Mucosa of descending colon (tissue), 3 donors: ENCODE data around the gene RCBTB2. TPM values are rescaled to one million over a fixed set of nuclear protein-coding genes. Genes with fewer than 3 reads are reported as not detected.

Experiments
- ATAC-seq: fragments of 200-7000 bp; cut with Tn5 transposase; one replicate; pipeline ENCODE4 v1.9.1; 2020; ENCODE audit warnings: mild to moderate bottlenecking, moderate library complexity
- DNase-seq, 3 donors: peaks; one replicate each; pipeline ENCODE4 v3.0.0-alpha.2; 2020
- H3K36me3 ChIP-seq: fragments of 200-600 bp; one replicate; pipeline ENCODE4 v1.8.0; 2021; ENCODE audit warnings: low read depth, mild to moderate bottlenecking
- H3K4me1 ChIP-seq: fragments of 200-600 bp; one replicate; pipeline ENCODE4 v1.8.0; 2021; ENCODE audit warnings: low read depth, mild to moderate bottlenecking
- H3K4me3 ChIP-seq: fragments of 200-600 bp; one replicate; pipeline ENCODE4 v1.8.0; 2021; ENCODE audit warnings: mild to moderate bottlenecking
- H3K9me3 ChIP-seq: fragments of 200-600 bp; one replicate; pipeline ENCODE4 v1.8.0; 2021; ENCODE audit warnings: mild to moderate bottlenecking
- intact Hi-C, 2 donors: fragments of 100-400 bp; cut with DNase I in 1 of 2; cut with micrococcal nuclease in 1 of 2; formaldehyde crosslinking; loops; one replicate each; pipeline versions ENCODE4 v1.11.0 to v1.11.1; 2022; cut with DNase I, micrococcal nuclease
- total RNA-seq, 3 donors: library from RNA; stranded (reverse); fragmentation: NEBNext Ultra II Directional in 2 of 3; extraction: Animal tissue kit (Norgen Biotek cat#: 25700) in 2 of 3; gene quantifications; one replicate each; pipeline versions ENCODE4 v1.2.1 to v1.2.4, GENCODE V29; 2021 to 2023
- TF ChIP-seq, protein P1 (sequence below): fragments of 200-600 bp; IDR thresholded peaks from one replicate; pipeline ENCODE4 v1.8.0; 2022; ENCODE audit warnings: antibody characterized with exemption, mild to moderate bottlenecking
- donor health status: DM: no; HTN: no; CAD: no; lungs with moderate emphysema.
- donor health status: DM: no; HTN: no; CAD: no.
- donor health status: DM: no; HTN: yes; CAD: no.

Gene RCBTB2
- total RNA-seq, 3 donors from 2014 or later = 4.9 to 10.9 (median 6.7) TPM

GRCh38 chr13:48489666-48490065 lies 43.2 kb downstream of the RCBTB2 start:
- DNase-seq (no peak), ATAC-seq (no peak)
- no peaks in the 10 kb centered on the region for H3K4me1 ChIP-seq
- H3K36me3 ChIP-seq = no peaks in the 10 kb centered on the region
- TF ChIP-seq, protein P1, sequence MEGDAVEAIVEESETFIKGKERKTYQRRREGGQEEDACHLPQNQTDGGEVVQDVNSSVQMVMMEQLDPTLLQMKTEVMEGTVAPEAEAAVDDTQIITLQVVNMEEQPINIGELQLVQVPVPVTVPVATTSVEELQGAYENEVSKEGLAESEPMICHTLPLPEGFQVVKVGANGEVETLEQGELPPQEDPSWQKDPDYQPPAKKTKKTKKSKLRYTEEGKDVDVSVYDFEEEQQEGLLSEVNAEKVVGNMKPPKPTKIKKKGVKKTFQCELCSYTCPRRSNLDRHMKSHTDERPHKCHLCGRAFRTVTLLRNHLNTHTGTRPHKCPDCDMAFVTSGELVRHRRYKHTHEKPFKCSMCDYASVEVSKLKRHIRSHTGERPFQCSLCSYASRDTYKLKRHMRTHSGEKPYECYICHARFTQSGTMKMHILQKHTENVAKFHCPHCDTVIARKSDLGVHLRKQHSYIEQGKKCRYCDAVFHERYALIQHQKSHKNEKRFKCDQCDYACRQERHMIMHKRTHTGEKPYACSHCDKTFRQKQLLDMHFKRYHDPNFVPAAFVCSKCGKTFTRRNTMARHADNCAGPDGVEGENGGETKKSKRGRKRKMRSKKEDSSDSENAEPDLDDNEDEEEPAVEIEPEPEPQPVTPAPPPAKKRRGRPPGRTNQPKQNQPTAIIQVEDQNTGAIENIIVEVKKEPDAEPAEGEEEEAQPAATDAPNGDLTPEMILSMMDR = no peak
- H3K4me3 ChIP-seq = no peak overlapping the region
- intact Hi-C loops = no loop called here
- no peaks in the 10 kb centered on the region for H3K9me3 ChIP-seq

GRCh38 chr13:48488995-48489394 lies 43.9 kb downstream of the RCBTB2 start:
- TF ChIP-seq, protein P1 = no peak
- intact Hi-C loops = no loop called here
- no peak overlapping the region for H3K4me3 ChIP-seq
- ATAC-seq = no peak
- H3K9me3 ChIP-seq = no peaks in the 10 kb centered on the region
- H3K36me3 ChIP-seq = no peaks in the 10 kb centered on the region
- DNase-seq = no peak
- H3K4me1 ChIP-seq = no peaks in the 10 kb centered on the region

DNA sequence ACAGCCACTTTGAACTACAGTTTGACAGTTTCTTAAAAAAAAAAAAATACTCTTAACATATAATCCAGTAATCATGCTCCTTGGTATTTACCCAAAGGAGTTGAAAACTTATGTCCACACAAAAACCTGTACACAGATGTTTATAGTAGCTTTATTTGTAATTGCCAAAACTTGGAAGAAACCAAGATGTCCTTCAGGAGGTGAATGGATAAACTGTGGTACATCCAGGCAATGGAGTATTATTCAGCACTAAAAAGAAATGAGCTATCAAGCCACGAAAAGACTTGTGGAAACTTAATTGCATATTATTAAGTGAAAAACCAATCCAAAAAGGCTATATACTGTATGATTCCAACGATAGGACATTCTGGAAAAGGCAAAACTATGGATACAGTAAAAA lies 44.9 kb downstream of the RCBTB2 start:
- intact Hi-C loops = no loop called here
- TF ChIP-seq, protein P1 = no peak
- Histone ChIP-seq H3K36me3 (no peaks in the 10 kb centered on the region), H3K4me1 (no peaks in the 10 kb centered on the region), H3K9me3 (no peaks in the 10 kb centered on the region), H3K4me3 (no peak overlapping the region)
- ATAC-seq (no peak), DNase-seq (no peak)

DNA sequence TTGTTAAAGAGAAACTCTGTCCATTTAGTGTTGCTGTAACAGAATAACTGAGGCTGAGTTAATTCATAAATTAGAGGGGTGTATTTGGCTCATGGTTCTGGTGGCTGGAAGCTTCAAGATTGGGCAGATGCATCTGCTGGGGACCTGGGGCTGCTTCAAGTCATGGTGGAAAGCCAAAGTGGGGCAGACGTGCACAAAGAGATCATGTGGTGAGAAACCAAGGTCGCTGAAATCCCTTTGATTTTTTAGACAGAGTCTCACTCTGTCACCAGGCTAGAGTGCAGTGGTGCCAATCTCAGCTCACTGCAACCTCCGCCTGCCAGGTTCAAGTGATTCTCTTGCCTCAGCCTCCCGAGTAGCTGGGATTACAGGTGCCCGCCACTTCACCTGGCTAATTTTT lies 46.0 kb downstream of the RCBTB2 start:
- Histone ChIP-seq H3K4me3 (no peak overlapping the region), H3K36me3 (no peaks in the 10 kb centered on the region), H3K4me1 (no peaks in the 10 kb centered on the region), H3K9me3 (no peaks in the 10 kb centered on the region)
- TF ChIP-seq, protein P1 = no peak
- DNase-seq (no peak), ATAC-seq (no peak)
- intact Hi-C loops = no loop called here

GRCh38 chr13:48486362-48486761 lies 46.5 kb downstream of the RCBTB2 start:
- ATAC-seq (no peak), DNase-seq (no peak)
- Histone ChIP-seq H3K36me3 (no peaks in the 10 kb centered on the region), H3K4me1 (no peaks in the 10 kb centered on the region), H3K4me3 (no peak overlapping the region), H3K9me3 (no peaks in the 10 kb centered on the region)
- intact Hi-C loops = no loop called here
- TF ChIP-seq, protein P1 = no peak

DNA sequence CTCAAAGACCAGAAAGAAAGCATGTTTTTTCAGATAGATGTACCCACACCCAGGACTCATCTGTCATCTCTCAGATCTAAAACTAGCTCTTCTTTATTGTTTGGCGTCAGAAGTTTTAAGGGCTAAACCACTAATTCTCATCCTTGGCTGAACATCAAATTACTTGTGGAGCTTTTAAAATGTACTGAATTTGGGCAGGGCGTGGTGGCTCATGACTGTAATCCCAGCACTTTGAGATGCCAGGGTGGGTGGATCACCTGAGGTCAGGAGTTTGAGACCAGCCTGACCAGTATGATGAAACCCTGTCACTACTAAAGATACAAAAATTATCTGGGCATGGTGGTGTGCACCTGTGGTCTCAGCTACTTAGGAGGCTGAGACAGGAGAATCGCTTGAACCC lies 47.4 kb downstream of the RCBTB2 start:
- TF ChIP-seq, protein P1 = no peak
- Histone ChIP-seq H3K4me3 (no peak overlapping the region), H3K4me1 (no peaks in the 10 kb centered on the region), H3K36me3 (no peaks in the 10 kb centered on the region), H3K9me3 (no peaks in the 10 kb centered on the region)
- intact Hi-C loops = no loop called here
- ATAC-seq (no peak), DNase-seq (no peak)
